Loucy (cell line): ENCODE results near the gene SRXN1.

Experiments
- H2AFZ ChIP-seq: fragments of 200-600 bp; sonication (generic); 2 replicates; pipeline ENCODE4 v1.6.0; 2016; ENCODE audit warnings: antibody characterized with exemption, mild to moderate bottlenecking, low read length, moderate library complexity
- H3F3A ChIP-seq: fragments of 200-600 bp; 2 replicates; pipeline ENCODE4 v1.6.0; 2016; ENCODE audit warnings: antibody characterized with exemption, low read depth, mild to moderate bottlenecking
- H3K27me3 ChIP-seq: fragments of 200-600 bp; sonication (generic); 2 replicates; pipeline ENCODE4 v1.6.1; 2014; ENCODE audit warnings: low read length, mild to moderate bottlenecking; ENCODE audit not compliant: insufficient read depth, poor library complexity, severe bottlenecking
- H3K36me3 ChIP-seq: fragments of 200-600 bp; sonication (generic); 2 replicates; pipeline ENCODE4 v1.6.1; 2016; ENCODE audit warnings: low read length; ENCODE audit not compliant: insufficient read depth
- H3K4me1 ChIP-seq: fragments of 200-600 bp; sonication (generic); 2 replicates; pipeline ENCODE4 v1.5.1; 2014; ENCODE audit warnings: low read length, mild to moderate bottlenecking; ENCODE audit not compliant: insufficient read depth, poor library complexity, severe bottlenecking
- H3K4me2 ChIP-seq: fragments of 200-600 bp; sonication (generic); 2 replicates; pipeline ENCODE4 v1.6.0; 2014; ENCODE audit warnings: antibody characterized with exemption, low read length, low read depth, mild to moderate bottlenecking; ENCODE audit not compliant: poor library complexity, severe bottlenecking
- H3K4me3 ChIP-seq: fragments of 200-600 bp; sonication (generic); 2 replicates; pipeline ENCODE4 v1.5.1; 2014; ENCODE audit warnings: low read length, mild to moderate bottlenecking, mixed read lengths; ENCODE audit not compliant: poor library complexity, severe bottlenecking
- H3K79me2 ChIP-seq: fragments of 200-600 bp; sonication (generic); 2 replicates; pipeline ENCODE4 v1.6.1; 2014; ENCODE audit warnings: low read length; ENCODE audit not compliant: insufficient read depth
- H3K9ac ChIP-seq: fragments of 200-600 bp; sonication (generic); 2 replicates; pipeline ENCODE4 v1.6.0; 2014; ENCODE audit warnings: mild to moderate bottlenecking, low read depth, low read length, moderate library complexity; ENCODE audit not compliant: poor library complexity, severe bottlenecking
- H3K9me2 ChIP-seq: fragments of 200-600 bp; sonication (generic); replicated peaks from 2 replicates; pipeline ENCODE4 v1.6.1; 2016; ENCODE audit warnings: low read depth, low read length, mixed read lengths
- H3K9me3 ChIP-seq: fragments of 200-600 bp; sonication (generic); 2 replicates; pipeline ENCODE4 v1.6.1; 2014; ENCODE audit warnings: mild to moderate bottlenecking, antibody characterized with exemption, low read length, low read depth; ENCODE audit not compliant: insufficient read depth
- H4K20me1 ChIP-seq: fragments of 200-600 bp; sonication (generic); 2 replicates; pipeline ENCODE4 v1.6.0; 2014; ENCODE audit warnings: antibody characterized with exemption, low read length, mild to moderate bottlenecking; ENCODE audit not compliant: insufficient read depth, poor library complexity, severe bottlenecking
- EZH2phosphoT487 ChIP-seq: fragments of 200-600 bp; IDR thresholded peaks from 2 replicates; pipeline ENCODE4 v1.6.1; 2018; ENCODE audit warnings: antibody characterized with exemption, mild to moderate bottlenecking, moderate library complexity, borderline replicate concordance
- TF ChIP-seq, protein P1 (sequence below): fragments of 200-600 bp; sonication (generic); conservative IDR thresholded peaks from 2 replicates; pipeline ENCODE4 v1.5.1; 2014; ENCODE audit warnings: mild to moderate bottlenecking, antibody characterized with exemption, low read length

The SRXN1 gene

DNA sequence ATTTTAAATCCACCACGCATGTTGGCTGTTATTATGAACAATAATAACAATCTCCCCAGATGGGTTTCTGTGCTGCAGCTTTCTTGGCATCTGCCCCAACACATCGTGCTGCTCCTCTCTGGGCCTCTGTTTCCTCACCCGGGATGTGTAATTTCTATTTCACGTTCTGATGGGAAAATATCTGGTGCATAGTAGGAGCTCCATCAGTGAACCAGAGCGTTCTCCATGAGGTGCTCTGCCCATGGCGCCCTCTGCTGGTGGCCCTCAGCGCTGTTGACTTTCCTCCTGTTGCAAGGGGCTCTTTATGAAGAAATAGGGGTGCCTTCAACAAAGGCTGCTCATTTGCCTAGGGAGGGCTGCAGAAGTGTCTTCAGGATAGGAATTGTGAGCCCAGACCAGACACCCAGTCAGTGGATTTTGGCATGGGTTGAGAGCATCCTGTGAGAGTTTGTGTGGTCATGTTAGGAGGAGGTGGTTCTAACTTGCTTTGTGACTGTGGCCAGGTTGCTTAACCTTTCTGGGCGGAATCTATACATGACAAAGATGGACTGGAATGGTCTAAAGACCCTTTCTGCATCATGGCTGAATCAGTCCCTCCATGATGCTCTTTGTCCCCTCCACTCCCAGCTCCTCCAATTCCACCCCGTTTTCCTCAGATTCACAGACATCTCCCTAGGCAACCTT is 14.5 kb upstream of the SRXN1 start:
- Histone ChIP-seq H2AFZ (no peak overlapping the region), H3K36me3 (no peaks in the 10 kb centered on the region), H3K27me3 (no peaks in the 10 kb centered on the region), H3K79me2 (no peaks in the 10 kb centered on the region), H3K4me3 (no peak overlapping the region), H3K9ac (no peak overlapping the region), H3K9me3 (no peaks in the 10 kb centered on the region), H3F3A (no peaks in the 10 kb centered on the region), H3K9me2 (no peaks in the 10 kb centered on the region), H3K4me2 (no peak overlapping the region), H3K4me1 (peaks cover 13% of the 10 kb centered on the region), H4K20me1 (no peaks in the 10 kb centered on the region)
- TF ChIP-seq, protein P1, sequence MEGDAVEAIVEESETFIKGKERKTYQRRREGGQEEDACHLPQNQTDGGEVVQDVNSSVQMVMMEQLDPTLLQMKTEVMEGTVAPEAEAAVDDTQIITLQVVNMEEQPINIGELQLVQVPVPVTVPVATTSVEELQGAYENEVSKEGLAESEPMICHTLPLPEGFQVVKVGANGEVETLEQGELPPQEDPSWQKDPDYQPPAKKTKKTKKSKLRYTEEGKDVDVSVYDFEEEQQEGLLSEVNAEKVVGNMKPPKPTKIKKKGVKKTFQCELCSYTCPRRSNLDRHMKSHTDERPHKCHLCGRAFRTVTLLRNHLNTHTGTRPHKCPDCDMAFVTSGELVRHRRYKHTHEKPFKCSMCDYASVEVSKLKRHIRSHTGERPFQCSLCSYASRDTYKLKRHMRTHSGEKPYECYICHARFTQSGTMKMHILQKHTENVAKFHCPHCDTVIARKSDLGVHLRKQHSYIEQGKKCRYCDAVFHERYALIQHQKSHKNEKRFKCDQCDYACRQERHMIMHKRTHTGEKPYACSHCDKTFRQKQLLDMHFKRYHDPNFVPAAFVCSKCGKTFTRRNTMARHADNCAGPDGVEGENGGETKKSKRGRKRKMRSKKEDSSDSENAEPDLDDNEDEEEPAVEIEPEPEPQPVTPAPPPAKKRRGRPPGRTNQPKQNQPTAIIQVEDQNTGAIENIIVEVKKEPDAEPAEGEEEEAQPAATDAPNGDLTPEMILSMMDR = peak; percentile 99
- TF ChIP-seq EZH2phosphoT487 = no peak

DNA sequence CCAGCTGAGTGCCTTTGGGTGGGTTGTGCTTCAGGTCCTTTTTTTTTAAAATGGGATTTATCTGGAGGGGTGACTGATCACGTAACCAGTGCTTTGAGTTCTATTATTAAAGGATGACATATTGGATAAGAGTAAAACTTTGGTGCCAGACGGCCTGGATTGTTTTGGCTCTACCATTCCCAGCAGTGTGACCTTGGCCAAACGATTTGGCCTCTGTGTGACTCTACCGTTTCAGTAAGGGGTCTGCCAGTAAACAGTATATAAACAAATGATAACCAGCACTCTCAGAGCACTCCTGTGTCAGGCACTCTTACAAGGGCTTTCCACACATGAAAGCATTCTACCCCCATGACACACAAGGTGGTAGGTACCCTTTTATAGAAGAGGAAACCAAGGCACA is 13.9 kb upstream of the SRXN1 start:
- no peaks in the 10 kb centered on the region for H3K9me3 ChIP-seq
- H3K9ac ChIP-seq = no peak overlapping the region
- H3K27me3 ChIP-seq = no peaks in the 10 kb centered on the region
- no peak for TF ChIP-seq EZH2phosphoT487
- TF ChIP-seq, protein P1 = no peak
- no peaks in the 10 kb centered on the region for H3K9me2 ChIP-seq
- no peak overlapping the region for H2AFZ ChIP-seq
- no peaks in the 10 kb centered on the region for H3K36me3 ChIP-seq
- H3F3A ChIP-seq = no peaks in the 10 kb centered on the region
- H3K4me3 ChIP-seq = no peak overlapping the region
- peaks cover 8% of the 10 kb centered on the region for H3K4me1 ChIP-seq
- no peaks in the 10 kb centered on the region for H3K79me2 ChIP-seq
- no peaks in the 10 kb centered on the region for H4K20me1 ChIP-seq
- no peak overlapping the region for H3K4me2 ChIP-seq

DNA sequence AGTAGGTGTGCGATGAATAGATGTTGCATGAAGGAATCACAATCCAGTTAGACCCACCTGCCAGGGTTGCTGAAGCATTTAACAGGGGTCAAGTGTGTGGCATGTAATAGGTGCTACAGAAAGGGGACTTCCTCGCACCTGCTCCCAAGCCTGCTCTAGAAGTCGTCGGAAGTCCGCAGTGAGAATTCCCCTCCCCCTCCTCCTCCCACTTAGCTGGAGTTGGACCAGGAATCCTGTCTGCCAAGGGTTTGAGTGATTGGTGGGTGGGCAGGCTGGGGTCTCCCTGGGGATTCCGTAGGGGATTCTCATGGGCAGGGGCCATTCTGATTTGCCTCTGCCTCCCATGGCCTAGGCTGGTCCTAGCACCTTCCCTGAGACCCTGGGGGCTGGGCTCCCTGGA is 12.3 kb upstream of the SRXN1 start:
- Histone ChIP-seq H3K4me3 (no peak overlapping the region), H2AFZ (no peak overlapping the region), H3K4me2 (no peak overlapping the region), H4K20me1 (no peaks in the 10 kb centered on the region), H3K9ac (no peak overlapping the region), H3K27me3 (no peaks in the 10 kb centered on the region), H3F3A (no peaks in the 10 kb centered on the region), H3K9me2 (no peaks in the 10 kb centered on the region), H3K36me3 (no peaks in the 10 kb centered on the region), H3K79me2 (no peaks in the 10 kb centered on the region), H3K4me1 (peaks cover 8% of the 10 kb centered on the region), H3K9me3 (no peaks in the 10 kb centered on the region)
- TF ChIP-seq, protein P1 = no peak
- TF ChIP-seq EZH2phosphoT487 = no peak
